Uterine smooth muscle cell (primary cell): ENCODE measurements around the gene GLYATL2. TPM values are rescaled to one million over a fixed set of nuclear protein-coding genes. Genes with fewer than 3 reads are reported as not detected.

ENCODE experiments used
- total RNA-seq: library from RNA; depleted of rRNA; stranded (reverse); fragments of >200 nt; gene quantifications from 2 replicates; pipeline ENCODE4 v1.2.3, GENCODE V29; 2014

The GLYATL2 gene, protein sequence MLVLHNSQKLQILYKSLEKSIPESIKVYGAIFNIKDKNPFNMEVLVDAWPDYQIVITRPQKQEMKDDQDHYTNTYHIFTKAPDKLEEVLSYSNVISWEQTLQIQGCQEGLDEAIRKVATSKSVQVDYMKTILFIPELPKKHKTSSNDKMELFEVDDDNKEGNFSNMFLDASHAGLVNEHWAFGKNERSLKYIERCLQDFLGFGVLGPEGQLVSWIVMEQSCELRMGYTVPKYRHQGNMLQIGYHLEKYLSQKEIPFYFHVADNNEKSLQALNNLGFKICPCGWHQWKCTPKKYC
- 0.62 and 1.4 TPM in 2 replicates for total RNA-seq

DNA sequence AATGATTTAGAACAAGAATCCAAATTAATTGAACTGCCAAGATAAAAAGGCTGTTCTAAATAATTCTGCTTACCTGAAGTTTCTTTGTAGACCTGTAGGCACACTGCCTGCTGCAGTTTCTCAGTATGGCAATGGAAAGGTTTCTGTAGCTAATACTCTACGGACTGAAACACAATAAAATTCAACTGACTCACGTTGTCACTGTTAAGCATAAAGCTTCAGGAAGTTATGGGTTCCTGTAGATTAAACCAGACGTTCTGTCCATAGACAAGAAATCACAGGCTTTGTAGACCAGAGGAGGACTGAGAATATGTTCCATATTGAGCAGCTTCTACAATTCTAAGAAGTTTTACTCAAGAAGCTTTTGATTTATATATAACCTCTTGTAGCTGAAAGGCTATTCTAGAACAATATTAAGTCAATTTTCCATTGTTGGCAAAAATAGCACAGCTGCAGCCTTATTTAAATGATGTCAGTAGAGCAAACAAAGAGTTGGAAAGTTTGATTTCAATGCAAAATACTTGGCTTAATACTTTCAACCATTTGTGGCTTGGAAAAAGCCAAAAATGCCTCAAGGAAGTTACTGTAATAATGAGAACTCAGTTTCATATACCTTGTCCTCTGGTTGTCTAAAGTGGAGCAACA, at the start of gene GLYATL2:
Gene GLYATL2 (minus strand): TSS at position 344 of the 645 bp plus-strand sequence. CDS start 5,092 bp downstream, outside the sequence.

Other genes starting within 250 kb of the GLYATL2 start
- 1.4 and 3.3 TPM in 2 replicates for gene CNTF, start 222.0 kb downstream of the GLYATL2 start, total RNA-seq
- not detected in 2 replicates for gene GLYAT, start 112.8 kb downstream of the GLYATL2 start, total RNA-seq
- gene GLYATL1, start 94.8 kb upstream of the GLYATL2 start, total RNA-seq = 0.12 and 0.33 TPM in 2 replicates
- not detected in 2 replicates for gene GLYATL1B, start 241.6 kb upstream of the GLYATL2 start, total RNA-seq